Upper lobe of right lung (tissue), 1 donor: Measurements from ENCODE around the gene FA2H. TPM values are rescaled to one million over a fixed set of nuclear protein-coding genes. Genes with fewer than 3 reads are reported as not detected.
A peak's percentile ranks its signal among the peaks of the same experiment; 100 is the strongest.

ENCODE experiments used
- ATAC-seq: fragments of 200-7000 bp; cut with Tn5 transposase; one replicate; pipeline ENCODE4 v1.9.1; 2020; ENCODE audit warnings: mild to moderate bottlenecking, moderate library complexity
- DNase-seq: peaks from one replicate; pipeline ENCODE4 v3.0.0-alpha.2; 2020
- H3K27ac ChIP-seq: fragments of 200-600 bp; one replicate; pipeline ENCODE4 v1.8.0; 2022
- H3K27me3 ChIP-seq: fragments of 200-600 bp; one replicate; pipeline ENCODE4 v1.8.0; 2022; ENCODE audit warnings: mild to moderate bottlenecking
- H3K36me3 ChIP-seq: fragments of 200-600 bp; one replicate; pipeline ENCODE4 v1.8.0; 2022
- H3K4me1 ChIP-seq: fragments of 200-600 bp; one replicate; pipeline ENCODE4 v1.8.0; 2022
- H3K4me3 ChIP-seq: fragments of 200-600 bp; one replicate; pipeline ENCODE4 v1.8.0; 2022; ENCODE audit warnings: mild to moderate bottlenecking
- H3K9me3 ChIP-seq: fragments of 200-600 bp; one replicate; pipeline ENCODE4 v1.8.0; 2022
- intact Hi-C: fragments of 100-400 bp; cut with DNase I; formaldehyde crosslinking; loops from one replicate; pipeline ENCODE4 v1.11.0; 2022
- total RNA-seq: library from RNA; stranded (reverse); fragmentation: NEBNext Ultra II Directional; extraction: Animal tissue kit (Norgen Biotek cat#: 25700); gene quantifications from one replicate; pipeline ENCODE4 v1.2.1, GENCODE V29; 2021
- TF ChIP-seq, protein P1 (sequence below): fragments of 200-600 bp; IDR thresholded peaks from one replicate; pipeline ENCODE4 v1.8.0; 2022; ENCODE audit warnings: antibody characterized with exemption
- donor health status: DM: no; HTN: yes; CAD: no; lungs with severe emphysema.

The FA2H gene
- total RNA-seq, 1 donor from 2014 or later: 2.1 TPM

DNA sequence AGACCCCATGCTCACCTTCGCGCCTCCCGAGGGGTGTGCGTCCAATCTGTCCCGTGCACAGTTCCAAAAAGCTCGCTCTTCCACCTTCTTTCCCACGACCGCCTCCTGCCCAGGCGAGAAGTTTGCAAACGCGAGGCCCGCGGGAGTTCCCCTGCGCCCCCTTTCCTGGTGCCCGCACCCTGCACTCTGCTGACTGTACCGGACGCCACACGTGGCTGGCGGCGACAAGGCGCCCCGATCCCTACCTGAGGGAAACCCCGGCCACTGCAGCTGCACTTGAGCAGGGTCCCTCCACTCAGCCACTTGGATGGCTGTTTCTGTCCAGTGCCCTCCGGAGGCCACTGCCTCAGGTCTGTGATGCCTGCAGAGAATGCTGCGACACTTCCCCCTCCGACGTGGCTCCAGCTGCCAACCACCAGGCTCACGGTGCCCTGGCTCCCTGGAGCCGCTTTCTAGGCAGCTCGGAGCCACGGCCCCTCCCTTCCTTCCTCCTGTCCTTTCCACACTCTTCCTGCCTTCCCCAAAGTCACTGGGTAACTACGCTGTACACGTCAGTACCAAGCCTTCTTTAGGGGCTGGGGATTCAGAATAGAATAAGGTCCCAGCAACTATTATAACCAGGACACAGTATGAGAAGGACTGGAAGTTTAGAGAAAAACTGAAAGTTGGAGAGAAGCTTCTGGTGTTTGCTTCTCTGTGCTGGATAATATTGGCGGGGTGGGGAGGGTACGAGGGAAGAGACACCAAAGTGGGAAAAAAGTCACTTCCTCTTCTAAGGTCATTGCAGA is 74.0 kb downstream of the FA2H start, which contains the start of gene MLKL:
TSS of gene MLKL (minus strand) at position 425 of the 788 bp plus-strand sequence. CDS start 5,105 bp downstream, outside the sequence.
- Histone ChIP-seq H3K9me3 (no peaks in the 10 kb centered on the region), H3K27me3 (no peaks in the 10 kb centered on the region), H3K36me3 (no peaks in the 10 kb centered on the region), H3K4me3 (peak within 1 kb of the TSS; percentile 70), H3K4me1 (peaks cover 13% of the 10 kb centered on the region), H3K27ac (peak within 1 kb of the TSS; percentile 90)
- peak; percentile 84 for ATAC-seq
- peak; percentile 83 for DNase-seq
- TF ChIP-seq, protein P1, sequence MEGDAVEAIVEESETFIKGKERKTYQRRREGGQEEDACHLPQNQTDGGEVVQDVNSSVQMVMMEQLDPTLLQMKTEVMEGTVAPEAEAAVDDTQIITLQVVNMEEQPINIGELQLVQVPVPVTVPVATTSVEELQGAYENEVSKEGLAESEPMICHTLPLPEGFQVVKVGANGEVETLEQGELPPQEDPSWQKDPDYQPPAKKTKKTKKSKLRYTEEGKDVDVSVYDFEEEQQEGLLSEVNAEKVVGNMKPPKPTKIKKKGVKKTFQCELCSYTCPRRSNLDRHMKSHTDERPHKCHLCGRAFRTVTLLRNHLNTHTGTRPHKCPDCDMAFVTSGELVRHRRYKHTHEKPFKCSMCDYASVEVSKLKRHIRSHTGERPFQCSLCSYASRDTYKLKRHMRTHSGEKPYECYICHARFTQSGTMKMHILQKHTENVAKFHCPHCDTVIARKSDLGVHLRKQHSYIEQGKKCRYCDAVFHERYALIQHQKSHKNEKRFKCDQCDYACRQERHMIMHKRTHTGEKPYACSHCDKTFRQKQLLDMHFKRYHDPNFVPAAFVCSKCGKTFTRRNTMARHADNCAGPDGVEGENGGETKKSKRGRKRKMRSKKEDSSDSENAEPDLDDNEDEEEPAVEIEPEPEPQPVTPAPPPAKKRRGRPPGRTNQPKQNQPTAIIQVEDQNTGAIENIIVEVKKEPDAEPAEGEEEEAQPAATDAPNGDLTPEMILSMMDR: peak; percentile 13
- intact Hi-C loops: loop anchor here (10.0 kb wide), 1 partner anchor 164 kb away; no protein-coding TSS in a partner anchor

- no peaks in the 10 kb centered on the region for H3K9me3 ChIP-seq
- H3K36me3 ChIP-seq: peaks cover 5% of the 10 kb centered on the region
- TF ChIP-seq, protein P1: no peak
- H3K27ac ChIP-seq: peak overlapping the region; percentile 90
- ATAC-seq: peak; percentile 48
- peak; percentile 73 for DNase-seq
- H3K4me3 ChIP-seq: peak overlapping the region; percentile 70
- intact Hi-C loops: loop anchor here (10.0 kb wide), 1 partner anchor 165 kb away; no protein-coding TSS in a partner anchor
- peaks cover 13% of the 10 kb centered on the region for H3K4me1 ChIP-seq
- no peaks in the 10 kb centered on the region for H3K27me3 ChIP-seq
Observed at GRCh38 chr16:74700116-74700437, 74.5 kb downstream of the FA2H start.

- Histone ChIP-seq H3K27ac (peak overlapping the region; percentile 90), H3K4me3 (peak overlapping the region; percentile 70), H3K4me1 (peaks cover 13% of the 10 kb centered on the region), H3K9me3 (no peaks in the 10 kb centered on the region), H3K36me3 (peaks cover 8% of the 10 kb centered on the region), H3K27me3 (no peaks in the 10 kb centered on the region)
- intact Hi-C loops: loop anchor here (10.0 kb wide), 1 partner anchor 165 kb away; no protein-coding TSS in a partner anchor
- no peak for ATAC-seq
- DNase-seq: no peak
- TF ChIP-seq, protein P1: no peak
Observed at GRCh38 chr16:74699666-74700065, 75.0 kb downstream of the FA2H start.

DNA sequence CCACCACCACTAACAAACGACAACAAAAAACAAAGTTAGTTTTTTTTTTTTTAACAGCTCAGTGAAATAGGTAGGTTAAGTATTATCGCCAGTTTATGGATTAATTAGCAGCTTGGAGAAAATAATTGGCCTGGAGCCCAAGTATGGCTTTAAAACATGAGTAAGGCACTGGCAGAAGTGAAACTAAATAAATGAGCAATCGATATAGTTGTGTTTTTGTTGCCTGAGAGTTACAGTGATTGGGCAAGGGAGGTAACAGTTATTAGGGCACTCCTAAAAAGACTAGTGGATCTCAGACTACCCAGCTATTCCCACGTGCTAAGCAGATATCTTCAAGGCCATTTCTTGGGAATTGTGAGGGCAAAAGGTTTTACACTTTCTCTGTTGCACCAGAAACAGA is 76.4 kb downstream of the FA2H start:
- ATAC-seq (no peak), DNase-seq (no peak)
- H3K9me3 ChIP-seq: no peaks in the 10 kb centered on the region
- H3K27ac ChIP-seq: no peak overlapping the region
- H3K4me3 ChIP-seq: peak overlapping the region; percentile 70
- TF ChIP-seq, protein P1: no peak
- no peaks in the 10 kb centered on the region for H3K27me3 ChIP-seq
- H3K36me3 ChIP-seq: peaks cover 8% of the 10 kb centered on the region
- intact Hi-C loops: no loop called here
- peaks cover 13% of the 10 kb centered on the region for H3K4me1 ChIP-seq

DNA sequence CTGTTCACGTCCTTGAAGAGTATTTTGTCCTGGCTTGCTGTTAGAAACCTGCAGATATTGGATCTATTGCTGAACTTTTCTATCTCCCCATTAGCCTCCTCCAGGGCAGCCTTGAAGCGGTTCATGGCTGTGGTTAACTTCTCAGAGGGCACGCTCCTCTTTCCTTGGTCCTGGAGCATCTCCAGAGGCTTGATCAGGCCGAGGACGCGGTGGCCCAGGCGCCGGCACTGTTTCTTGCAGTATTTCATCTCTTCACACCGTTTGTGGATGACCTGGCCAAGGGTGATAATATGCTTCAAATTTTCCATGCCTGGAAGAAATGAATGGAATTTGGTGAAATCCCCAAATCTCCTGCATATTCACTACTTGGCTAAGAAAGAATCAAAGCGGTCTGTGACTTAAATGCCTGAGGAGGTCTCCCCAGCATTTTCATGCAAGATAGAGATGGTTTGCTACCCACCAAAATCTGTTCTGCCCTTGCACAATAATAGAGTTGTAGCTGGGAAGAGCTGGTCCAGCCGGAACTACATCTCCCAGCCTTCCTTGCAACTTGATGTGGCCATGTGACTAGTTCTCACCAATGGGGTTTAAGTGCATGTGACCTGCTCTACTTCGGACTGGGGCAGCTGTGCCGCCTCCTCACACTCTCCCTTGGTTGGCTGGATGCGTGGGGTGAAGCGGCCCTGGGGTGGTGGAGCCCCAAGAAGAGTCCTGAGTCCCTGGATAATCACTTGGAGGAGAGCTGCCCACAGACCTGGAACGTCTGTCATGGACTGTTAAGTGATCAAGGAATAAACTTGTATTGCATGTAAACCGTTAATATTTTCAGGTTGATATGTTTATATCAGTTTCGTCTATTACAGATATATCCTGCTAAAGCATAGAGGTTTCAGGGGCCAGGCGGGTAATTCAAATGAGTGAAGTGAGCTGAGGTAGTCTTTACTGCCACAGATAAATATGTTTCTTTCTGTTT is 78.9 kb downstream of the FA2H start:
- TF ChIP-seq, protein P1: no peak
- H3K27me3 ChIP-seq: no peaks in the 10 kb centered on the region

More for the DNA sequence above, 78.9 kb downstream of the FA2H start:
- Histone ChIP-seq H3K9me3 (no peaks in the 10 kb centered on the region), H3K36me3 (peaks cover 29% of the 10 kb centered on the region), H3K4me1 (peaks cover 7% of the 10 kb centered on the region), H3K27ac (no peak overlapping the region), H3K4me3 (peak overlapping the region; percentile 47)
- ATAC-seq (peak; percentile 94), DNase-seq (peak; percentile 81)
- intact Hi-C loops: no loop called here
